ENCODE measurements around the gene TKTL2.

DNA sequence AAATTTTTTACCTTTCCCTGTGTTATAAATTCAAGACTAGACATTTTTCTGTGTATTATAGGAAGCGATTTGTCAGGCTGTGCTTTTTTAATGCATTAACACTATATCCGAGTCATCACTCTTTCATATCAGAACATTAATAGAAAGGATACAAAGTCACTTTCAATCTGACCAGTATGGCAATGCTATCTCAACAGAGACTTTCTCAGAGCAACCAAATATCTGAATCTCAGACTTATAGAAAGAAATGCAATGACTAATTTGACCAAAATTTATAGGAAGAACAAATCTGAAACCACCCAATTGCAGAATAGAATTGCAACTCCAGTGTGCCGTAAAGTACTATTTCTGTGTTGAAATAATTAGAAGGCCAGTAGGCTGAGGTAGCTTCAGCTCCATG, 473 bp upstream of the TKTL2 start:
- no peak for TF ChIP-seq EZH2 (IDR thresholded peaks at IDR 0.05)
- TF ChIP-seq, protein P1, sequence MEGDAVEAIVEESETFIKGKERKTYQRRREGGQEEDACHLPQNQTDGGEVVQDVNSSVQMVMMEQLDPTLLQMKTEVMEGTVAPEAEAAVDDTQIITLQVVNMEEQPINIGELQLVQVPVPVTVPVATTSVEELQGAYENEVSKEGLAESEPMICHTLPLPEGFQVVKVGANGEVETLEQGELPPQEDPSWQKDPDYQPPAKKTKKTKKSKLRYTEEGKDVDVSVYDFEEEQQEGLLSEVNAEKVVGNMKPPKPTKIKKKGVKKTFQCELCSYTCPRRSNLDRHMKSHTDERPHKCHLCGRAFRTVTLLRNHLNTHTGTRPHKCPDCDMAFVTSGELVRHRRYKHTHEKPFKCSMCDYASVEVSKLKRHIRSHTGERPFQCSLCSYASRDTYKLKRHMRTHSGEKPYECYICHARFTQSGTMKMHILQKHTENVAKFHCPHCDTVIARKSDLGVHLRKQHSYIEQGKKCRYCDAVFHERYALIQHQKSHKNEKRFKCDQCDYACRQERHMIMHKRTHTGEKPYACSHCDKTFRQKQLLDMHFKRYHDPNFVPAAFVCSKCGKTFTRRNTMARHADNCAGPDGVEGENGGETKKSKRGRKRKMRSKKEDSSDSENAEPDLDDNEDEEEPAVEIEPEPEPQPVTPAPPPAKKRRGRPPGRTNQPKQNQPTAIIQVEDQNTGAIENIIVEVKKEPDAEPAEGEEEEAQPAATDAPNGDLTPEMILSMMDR (IDR thresholded peaks at IDR 0.05) = no peak
- no peak for TF ChIP-seq EZH2phosphoT487 (IDR thresholded peaks at IDR 0.05)
